GM21528 (cell line): ENCODE measurements around the gene RDX.
A peak's percentile ranks its signal among the peaks of the same experiment; 100 is the strongest.
"Not testable (repeated sequence)": the region's sequence is repeated elsewhere in the genome, so short reads cannot be mapped to it uniquely, and the experiment has no call there.

Experiments
- ATAC-seq: cut with Tn5 transposase; IDR thresholded peaks from one replicate; pipeline ENCODE4 v1.9.1; 2021; ENCODE audit warnings: mild to moderate bottlenecking, moderate library complexity; ENCODE audit not compliant: unreplicated experiment, low FRiP score

Gene RDX

DNA sequence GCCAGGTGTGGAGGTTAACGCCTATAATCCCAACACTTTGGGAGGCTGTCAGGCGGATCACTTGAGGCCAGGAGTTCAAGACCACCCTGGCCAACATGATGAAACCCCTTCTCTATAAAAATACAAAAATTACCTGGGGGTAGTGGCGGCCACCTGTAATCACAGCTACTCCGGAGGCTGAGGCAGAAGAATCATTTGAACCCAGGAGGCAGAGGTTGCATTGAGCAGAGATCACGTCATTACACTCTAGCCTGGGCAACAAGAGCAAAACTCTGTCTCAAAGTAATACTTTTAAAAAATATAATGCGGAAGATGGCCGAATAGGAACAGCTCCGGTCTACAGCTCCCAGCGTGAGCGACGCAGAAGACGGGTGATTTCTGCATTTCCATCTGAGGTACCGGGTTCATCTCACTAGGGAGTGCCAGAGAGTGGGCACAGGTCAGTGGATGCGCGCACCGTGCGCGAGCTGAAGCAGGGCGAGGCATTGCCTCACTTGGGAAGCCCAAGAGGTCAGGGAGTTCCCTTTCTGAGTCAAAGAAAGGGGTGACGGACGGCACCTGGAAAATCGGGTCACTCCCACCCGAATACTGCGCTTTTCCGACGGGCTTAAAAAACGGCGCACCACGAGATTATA is 87.6 kb downstream of the RDX start:
- not testable (repeated sequence) for ATAC-seq

- no peak for ATAC-seq
Observed at GRCh38 chr11:110207123-110207522, 89.3 kb downstream of the RDX start.

DNA sequence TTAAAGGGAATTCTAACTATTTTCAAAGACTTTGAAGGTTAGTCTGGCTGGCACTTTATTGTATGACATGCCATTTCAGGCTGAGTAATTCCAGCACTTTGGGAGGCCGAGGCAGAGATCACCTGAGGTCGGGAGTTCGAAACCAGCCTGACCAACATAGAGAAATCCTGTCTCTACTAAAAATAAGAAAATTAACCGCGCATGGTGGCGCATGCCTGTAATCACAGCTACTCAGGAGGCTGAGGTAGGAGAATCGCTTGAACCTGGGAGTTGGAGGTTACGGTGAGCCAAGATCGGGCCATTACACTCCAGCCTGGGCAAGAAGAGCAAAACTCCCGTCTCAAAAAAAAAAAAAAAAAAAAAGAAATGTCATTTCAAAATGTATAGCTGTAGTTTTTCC is 95.6 kb downstream of the RDX start:
- ATAC-seq, result no peak

GRCh38 chr11:110200241-110200640 is 96.2 kb downstream of the RDX start:
- no peak for ATAC-seq

- ATAC-seq, result no peak
Observed at GRCh38 chr11:110199184-110199981, 97.0 kb downstream of the RDX start.

DNA sequence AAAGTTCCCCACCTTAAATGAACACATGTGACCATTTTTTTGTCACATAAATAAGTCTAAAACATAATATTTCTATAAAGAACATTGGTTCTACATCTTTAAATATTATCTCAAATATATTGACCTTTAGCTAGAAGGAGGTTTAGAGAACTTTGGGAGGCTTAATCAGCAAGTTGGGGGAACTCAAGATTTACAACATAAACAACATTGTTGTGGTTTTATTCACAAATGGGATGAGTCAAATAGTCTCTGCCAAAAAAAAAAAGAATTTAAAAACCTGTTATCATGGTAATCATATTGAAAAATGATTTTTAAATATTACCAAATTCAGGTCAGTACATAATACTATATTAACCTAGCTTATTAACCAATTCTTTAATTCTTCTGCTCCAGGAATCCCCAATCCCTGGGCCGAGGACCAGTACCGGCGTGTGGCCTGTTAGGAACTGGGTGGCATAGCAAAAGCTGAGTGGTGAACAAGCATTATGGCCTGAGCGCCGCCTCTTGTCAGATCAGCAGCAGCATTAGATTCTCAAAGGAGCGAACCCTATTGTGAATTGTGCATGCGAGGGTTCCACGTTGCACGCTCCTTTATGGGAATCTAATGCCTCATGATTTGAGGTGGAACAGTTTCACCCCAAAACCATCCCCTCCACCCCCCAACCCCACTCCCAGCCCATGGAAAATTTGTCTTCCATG is 98.2 kb downstream of the RDX start:
- no peak for ATAC-seq

GRCh38 chr11:110196884-110197420 is 99.5 kb downstream of the RDX start:
- ATAC-seq, result no peak

- ATAC-seq, result no peak
Observed at GRCh38 chr11:110196241-110196754, 100.1 kb downstream of the RDX start.

DNA sequence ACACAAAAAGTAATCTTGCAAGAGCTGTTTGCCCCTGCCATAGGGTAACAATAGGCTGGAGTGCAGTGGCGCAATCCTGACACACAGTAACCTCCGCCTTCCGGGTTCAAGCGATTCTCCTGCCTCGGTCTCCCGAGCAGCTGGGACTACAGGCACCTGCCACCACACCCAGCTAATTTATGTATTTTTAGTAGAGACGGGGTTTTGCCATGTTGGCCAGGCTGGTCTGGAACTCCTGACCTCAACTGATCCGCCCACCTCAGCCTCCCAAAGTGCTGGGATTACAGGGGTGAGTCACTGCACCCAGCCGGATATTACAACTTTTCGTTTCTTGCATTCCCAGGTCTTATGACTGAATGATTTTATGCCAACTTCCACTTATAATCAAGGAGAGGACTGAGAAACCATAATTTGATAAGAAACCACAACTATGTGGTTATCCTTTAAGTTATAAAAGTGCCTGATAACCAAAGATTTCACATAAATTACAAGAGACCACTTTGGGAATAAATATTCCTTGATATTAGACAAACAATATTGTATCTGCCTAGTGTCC is 102.1 kb downstream of the RDX start:
- ATAC-seq, result not testable (repeated sequence)

GRCh38 chr11:110192604-110193282 is 103.7 kb downstream of the RDX start:
- ATAC-seq, result peak; percentile 87

GRCh38 chr11:110190885-110191284 is 105.5 kb downstream of the RDX start:
- ATAC-seq, result no peak

DNA sequence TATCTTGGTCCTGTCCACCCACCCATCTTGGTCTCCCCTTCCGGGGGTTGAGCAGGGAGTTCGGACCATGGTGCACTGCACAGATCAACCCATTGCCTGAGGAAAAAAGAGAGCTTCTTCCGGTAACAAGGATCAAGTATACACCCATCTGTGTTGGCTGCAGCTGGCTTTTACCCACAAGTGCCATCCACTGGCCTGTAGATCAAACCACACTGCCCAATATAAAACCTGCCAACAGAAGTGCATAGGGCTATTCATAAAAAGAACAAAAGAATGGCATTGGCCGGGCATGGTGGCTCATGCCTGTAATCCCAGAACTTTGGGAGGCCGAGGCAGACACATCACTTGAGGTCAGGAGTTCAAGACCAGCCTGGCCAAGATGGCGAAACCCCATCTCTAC is 108.7 kb downstream of the RDX start:
- ATAC-seq, result no peak

DNA sequence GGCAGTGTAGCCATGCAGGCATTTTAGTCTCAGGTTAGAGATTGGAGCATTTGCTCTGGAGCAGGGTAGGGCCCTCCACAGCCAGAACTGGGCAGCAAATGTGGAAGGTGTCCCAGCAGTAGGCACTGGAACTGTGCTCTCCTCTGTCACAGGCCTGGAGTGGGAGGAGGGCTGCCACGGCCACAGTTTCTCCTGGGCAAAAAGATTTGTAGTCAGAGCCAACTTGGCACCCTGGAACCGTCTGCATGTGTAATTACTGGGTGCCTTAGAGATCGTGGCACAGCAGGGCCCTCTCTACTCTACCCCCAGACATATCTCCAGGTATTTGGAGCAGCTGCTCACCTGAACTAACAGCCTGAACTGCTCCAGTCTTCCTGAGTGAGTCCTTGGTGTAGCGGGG is 109.5 kb downstream of the RDX start:
- no peak for ATAC-seq

GRCh38 chr11:110186456-110186855 is 110.0 kb downstream of the RDX start:
- no peak for ATAC-seq

DNA sequence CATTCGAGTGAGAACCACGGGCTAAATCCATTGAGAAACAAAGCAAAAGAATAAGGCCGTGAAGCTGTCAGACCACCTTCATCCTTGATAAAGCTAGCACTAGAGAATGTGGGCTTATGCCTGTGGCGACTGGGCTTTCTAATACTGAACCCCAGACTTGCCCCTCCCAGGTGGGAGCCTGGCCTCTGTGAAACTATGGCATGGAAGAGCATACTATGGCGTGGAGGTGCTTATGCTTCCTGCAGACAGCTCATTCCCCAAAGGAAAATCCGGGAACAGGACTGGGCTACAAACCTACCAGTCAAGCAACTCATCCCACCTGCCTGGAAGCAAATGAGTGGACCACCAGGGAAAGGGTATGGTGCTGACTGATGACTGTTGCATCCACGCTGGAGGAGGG is 110.8 kb downstream of the RDX start:
- ATAC-seq, result no peak

DNA sequence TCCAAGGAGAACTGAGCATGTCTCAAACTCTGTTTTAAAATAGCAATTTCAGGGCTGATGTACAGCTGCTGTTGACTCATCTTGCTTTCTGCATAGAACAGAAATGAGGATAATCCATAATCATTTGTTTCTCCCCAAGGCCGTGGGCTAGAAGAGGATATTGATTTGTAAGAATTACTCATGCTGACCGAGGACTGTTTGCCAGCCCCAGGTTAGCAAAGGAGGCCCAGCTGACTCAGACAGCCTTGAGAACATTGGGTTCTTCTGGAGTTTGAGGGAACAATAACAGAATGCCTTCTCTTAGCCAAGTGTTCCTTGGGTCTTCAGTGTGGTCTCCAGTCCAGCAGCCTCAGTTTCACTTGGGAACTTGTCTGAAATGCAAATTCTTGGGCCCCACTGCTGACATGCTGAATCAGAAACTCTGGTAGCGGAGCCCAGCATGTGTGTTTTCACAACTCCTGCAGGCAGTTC is 111.3 kb downstream of the RDX start:
- no peak for ATAC-seq

GRCh38 chr11:110184456-110184855 is 112.0 kb downstream of the RDX start:
- no peak for ATAC-seq

GRCh38 chr11:110182886-110183285 is 113.5 kb downstream of the RDX start:
- ATAC-seq, result no peak

DNA sequence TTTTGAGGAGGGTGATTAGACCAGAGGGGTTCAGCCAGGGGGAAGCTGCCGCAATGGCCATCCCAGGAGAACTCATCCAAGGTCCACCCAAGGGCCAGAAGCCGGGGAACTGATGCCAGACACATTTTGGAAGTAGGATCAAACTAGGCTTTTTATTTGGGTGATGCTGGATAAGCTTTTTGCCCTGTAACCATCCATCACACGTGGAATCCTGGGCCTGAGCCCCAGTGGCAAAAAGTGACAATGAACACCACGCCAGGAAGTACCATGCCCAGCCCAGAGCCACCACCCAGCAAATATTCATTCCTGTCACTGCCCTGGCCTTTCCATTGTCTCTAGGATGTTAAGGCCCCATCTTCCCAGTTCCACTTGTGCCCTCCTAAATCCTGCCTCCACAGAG is 117.3 kb downstream of the RDX start:
- no peak for ATAC-seq

DNA sequence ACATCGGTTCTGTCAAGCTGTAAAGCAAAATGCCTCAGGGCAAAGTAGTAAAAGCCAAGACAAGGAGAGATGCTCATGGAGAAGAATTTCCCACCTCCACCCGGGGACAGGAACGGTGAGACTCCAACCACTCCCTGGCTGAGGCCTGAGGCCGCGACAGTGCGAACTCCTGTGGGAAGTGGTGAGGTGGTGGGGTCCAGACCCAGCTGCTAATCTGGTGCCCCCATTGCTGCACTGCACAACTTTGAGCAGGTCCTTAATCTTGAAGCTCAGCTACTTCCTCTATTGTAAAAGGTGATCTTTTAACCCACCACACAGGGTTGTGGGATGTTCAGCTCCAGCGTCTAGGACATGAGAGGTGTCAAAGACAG is 119.3 kb downstream of the RDX start:
- no peak for ATAC-seq
